GM12878 (cell line): ENCODE measurements around the gene APC2. TPM values are rescaled to one million over a fixed set of nuclear protein-coding genes. Genes with fewer than 3 reads are reported as not detected.

Source experiments
- ATF2 ChIP-seq: IDR thresholded peaks from 2 replicates; pipeline ENCODE4 v1.6.1; 2012; ENCODE audit warnings: low read length, inconsistent platforms
- E2F4 ChIP-seq: IDR thresholded peaks from 2 replicates; pipeline ENCODE4 v1.6.1; 2012; ENCODE audit warnings: low read depth, low read length, improper control_type of control experiment
- GATAD2B ChIP-seq: fragments of 450-650 bp; conservative IDR thresholded peaks from 2 replicates; pipeline ENCODE4 v1.6.1; 2017; ENCODE audit warnings: low read depth, mild to moderate bottlenecking, moderate library complexity
- PKNOX1 ChIP-seq: fragments of 450-650 bp; IDR thresholded peaks from 2 replicates; pipeline ENCODE4 v1.6.1; 2016; ENCODE audit warnings: mild to moderate bottlenecking
- POLR2AphosphoS5 ChIP-seq: IDR thresholded peaks from 2 replicates; pipeline ENCODE4 v1.6.1; 2011; ENCODE audit warnings: mild to moderate bottlenecking, low read length, inconsistent platforms
- RAD21 ChIP-seq: IDR thresholded peaks from 2 replicates; pipeline ENCODE4 v1.6.1; 2011; ENCODE audit warnings: mild to moderate bottlenecking, low read depth, low read length, moderate library complexity; ENCODE audit not compliant: insufficient read depth
- TARDBP ChIP-seq: IDR thresholded peaks from 2 replicates; pipeline ENCODE4 v1.6.1; 2016; ENCODE audit warnings: borderline replicate concordance
- ZNF384 ChIP-seq: IDR thresholded peaks from 2 replicates; pipeline ENCODE4 v1.6.1; 2012; ENCODE audit warnings: low read depth, mild to moderate bottlenecking, low read length, improper control_type of control experiment, borderline replicate concordance
- polyA plus RNA-seq, 11 experiments: library from polyadenylated mRNA; depleted of rRNA in 4 of 11; unstranded in 6 of 11; stranded (reverse) in 5 of 11; fragments of >200 nt; fragmentation: Nextera tagmentation in 4 of 11; fragmentation: Illumina TruSeq in 1 of 11; extraction: Ambion mirVana in 4 of 11; extraction: Trizol in 1 of 11; gene quantifications; 1 replicate in 1 of 11; 2 replicates in 10 of 11; pipeline versions ENCODE4 v1.2.1 to v1.2.3, GENCODE V29; 2011 to 2016; ENCODE audit warnings: inconsistent platforms in 2 of 11, missing spikeins in 2 of 11, low read depth in 1 of 11
- total RNA-seq, 4 experiments: library from RNA; depleted of rRNA in 3 of 4; stranded (reverse); fragments of >200 nt in 3 of 4; fragmentation: Illumina TruSeq in 1 of 4; extraction: Trizol in 1 of 4; gene quantifications; 2 replicates each; pipeline versions ENCODE4 v1.2.1 to v1.2.3, GENCODE V29; 2013 to 2021

The APC2 gene
- total and polyA plus RNA-seq, 10 of the 15 experiments (the other 5 are each of a cell fraction or from before 2014, with no cell fraction given), result under 0.01 to 0.73 (median 0.04) TPM; not detected in 5

GRCh38 chr19:1511318-1512317, 61.7 kb downstream of the APC2 start (continued):
- no peak for TF ChIP-seq ATF2
- TF ChIP-seq E2F4, result no peak
- TF ChIP-seq GATAD2B, result no peak
- no peak for TF ChIP-seq ZNF384
- no peak for TF ChIP-seq PKNOX1
- no peak for TF ChIP-seq POLR2AphosphoS5
- TF ChIP-seq RAD21, result no peak
- no peak for TF ChIP-seq TARDBP
